Mesenteric fat pad (tissue), 1 donor: ENCODE measurements around the gene CUX1. TPM values are rescaled to one million over a fixed set of nuclear protein-coding genes. Genes with fewer than 3 reads are reported as not detected.
"Not testable (repeated sequence)": the region's sequence is repeated elsewhere in the genome, so short reads cannot be mapped to it uniquely, and the experiment has no call there.

Experiments used
- DNase-seq: peaks from one replicate; pipeline ENCODE4 v3.0.0-alpha.2; 2020; ENCODE audit warnings: low spot score
- total RNA-seq: library from RNA; stranded (reverse); fragmentation: NEBNext Ultra II Directional; extraction: Animal tissue kit (Norgen Biotek cat#: 25700); gene quantifications from one replicate; pipeline ENCODE4 v1.2.1, GENCODE V29; 2021
- donor health status: DM: yes; HTN: yes; CAD: no.

CUX1 gene
- total RNA-seq, 1 donor from 2014 or later = 115 TPM

DNA sequence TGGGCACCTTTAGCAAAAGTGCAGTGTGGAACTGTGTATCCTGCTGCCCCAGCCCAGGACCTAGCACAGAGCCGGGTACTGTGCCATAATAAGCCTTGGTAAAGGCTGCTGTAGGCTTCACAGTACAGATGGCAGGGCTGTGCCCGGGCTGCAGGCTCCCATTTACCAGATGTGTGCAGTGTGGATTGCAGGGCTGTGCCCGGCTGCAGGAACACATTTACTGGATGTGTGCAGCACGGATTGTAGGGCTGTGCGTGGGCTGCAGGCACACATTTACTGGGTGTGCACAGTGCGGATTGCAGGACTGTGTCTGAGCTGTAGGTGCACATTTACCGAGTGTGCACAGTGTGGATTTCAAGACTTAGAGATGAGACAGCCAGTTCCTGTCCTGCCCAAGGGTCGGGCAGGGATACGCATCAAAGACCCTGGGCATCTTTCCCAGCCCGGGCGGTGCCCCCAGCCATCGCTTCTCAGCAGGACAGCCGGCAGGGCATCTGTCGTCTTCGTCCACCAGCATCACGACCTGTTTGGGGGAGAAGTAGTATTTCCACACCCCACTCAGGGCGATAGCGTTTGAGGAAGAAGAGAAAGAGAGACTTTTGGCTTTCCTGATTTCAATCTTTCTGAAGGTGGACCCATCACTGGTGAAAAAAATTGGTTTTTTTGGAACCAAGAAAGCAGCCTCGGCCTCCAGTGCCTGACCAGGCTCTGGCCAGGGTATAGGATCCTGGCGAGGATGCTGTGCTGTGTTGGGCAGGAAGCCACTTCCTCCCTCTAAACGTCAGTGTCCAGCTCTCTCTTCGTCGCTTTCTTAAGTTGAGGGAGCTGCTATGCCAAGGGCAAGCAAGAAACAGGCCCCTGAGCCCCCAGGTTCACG, 180.8 kb downstream of the CUX1 start:
- DNase-seq = no peak

DNA sequence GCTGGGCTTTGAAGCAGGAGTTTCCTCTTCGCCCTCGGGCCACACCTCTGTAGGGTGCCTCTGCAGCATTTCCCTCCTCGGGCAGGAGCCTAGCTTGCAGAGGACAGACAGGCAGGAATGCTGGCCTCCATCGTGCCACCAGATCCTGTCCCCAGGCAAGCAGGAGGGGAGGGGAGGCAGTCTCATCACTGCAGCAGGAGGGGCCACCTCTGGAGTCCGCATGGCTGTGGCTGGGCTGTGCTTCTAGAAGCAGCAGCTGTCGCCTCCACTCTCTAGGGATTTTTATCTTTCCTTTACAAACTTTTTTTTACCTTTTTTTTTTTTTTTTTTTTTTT, 181.4 kb downstream of the CUX1 start:
- DNase-seq = no peak

DNA sequence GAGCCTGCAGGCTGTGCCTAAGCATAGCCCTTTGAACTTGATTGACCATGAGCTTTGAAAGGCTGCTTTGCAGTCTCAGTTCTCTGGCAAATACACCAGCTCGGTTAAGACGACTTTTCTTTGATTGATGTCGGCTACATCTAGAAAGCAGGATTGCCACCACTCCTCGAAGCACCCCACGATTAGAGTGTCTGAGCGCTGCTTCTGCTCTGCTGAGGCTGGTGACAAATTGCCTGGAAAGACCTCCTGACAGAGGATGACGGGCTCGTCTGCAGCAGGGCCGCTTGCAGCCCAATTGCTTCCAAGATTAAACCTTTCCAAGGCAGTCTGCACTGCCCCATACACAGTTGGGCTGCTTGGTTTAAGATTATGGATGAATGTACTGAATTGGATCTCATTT, 182.0 kb downstream of the CUX1 start:
- DNase-seq = no peak

DNA sequence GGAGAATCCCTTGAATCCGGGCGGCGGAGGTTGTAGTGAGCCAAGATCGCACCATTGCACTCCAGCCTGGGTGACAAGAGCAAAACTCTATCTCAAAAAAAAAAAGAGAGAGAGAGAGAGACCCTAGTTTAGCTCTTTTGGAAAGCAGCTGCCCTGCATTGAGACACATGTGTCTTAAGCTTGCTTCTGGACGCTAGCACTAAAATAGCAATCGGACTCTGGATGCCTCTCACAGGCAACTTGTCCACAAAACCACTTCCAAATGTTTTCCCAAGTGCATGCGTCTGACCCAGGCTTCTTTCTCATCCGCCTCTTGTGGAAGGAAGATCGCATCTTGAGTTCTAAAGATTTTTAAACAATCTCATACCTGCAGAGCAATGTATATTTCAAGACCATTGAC, 182.7 kb downstream of the CUX1 start:
- DNase-seq = no peak

DNA sequence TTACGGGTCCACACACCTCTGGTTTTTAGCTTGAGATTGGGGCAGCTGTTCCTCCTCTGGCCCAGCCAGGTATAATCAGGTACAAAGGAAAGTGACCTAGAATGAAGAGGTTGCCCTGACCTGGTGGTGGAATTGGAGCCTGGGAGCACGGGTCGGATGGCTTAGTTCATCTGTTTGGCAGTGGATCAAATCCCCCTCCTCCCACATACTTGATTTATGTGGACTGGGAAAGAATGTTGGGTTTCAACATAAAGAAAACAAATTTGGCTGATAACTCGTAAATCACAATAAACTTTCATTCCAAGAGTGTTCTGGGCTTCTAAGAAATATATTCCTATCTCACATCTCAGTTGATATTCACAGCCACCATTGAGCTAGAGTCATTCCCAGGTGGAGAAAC, 186.8 kb downstream of the CUX1 start:
- no peak for DNase-seq

DNA sequence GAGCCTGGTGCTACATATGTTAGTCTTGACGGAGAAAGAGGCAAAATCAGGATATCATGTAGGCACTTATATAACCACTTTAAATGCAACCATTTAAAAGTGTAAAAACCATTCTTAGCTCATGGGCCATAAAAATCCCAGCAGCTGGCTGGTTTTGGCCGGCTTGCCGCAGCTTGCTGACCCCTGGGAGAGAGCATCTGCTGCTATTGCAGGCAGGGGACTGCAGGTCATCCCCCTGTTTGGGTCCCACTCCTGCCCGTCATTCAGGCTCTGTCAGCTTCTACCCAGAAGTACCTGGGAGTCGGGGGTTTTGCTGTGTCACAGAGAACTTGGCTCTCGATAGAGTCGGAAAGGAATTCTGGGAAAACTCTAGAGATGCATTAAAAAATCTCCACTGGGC, 187.4 kb downstream of the CUX1 start:
- DNase-seq = no peak

DNA sequence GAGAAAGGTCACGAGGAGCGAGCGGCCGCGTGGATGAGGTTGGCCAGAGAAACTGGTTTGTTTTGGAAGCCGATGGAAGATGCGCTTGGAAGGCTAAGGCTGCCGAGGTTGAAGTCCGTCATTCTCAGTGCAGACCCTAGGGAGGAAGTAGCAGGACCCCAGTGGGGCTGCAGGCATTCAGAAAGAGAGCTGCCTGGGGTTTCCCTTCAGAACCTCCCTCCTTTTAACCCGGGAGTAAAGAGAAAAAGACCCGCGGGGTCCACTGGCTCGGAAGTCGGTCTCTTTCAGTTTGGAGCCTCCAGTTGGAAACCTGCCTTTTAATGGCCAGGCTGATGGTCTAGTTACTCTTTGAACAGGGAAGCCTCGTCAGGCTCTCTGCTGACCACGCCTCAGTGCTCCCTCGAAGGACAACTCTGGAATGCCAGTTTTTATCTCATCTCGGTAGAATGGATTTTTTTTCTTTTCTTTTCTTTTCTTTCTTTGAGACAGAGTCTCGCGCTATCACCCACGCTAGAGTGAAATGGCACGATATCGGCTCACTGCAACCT, 188.6 kb downstream of the CUX1 start:
- DNase-seq = no peak

DNA sequence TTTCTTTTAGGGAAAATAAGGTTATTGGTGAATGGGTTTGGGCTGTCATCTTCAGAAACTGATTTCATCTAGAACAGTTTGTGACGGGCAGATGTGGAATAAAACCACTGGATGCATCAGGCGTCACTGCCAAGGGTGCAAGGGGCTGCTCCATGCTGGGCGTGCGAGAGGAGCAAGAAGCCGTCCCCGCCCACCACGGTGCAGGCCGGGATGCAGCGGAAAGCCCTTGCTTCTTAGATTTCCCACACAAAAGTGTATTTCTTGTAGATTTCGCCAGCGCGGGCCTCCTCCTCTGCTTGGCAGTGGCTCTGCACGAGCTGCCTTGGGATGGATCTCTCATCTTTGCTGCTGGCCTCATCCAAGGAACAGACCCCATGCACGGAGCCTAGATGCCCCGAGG, 189.3 kb downstream of the CUX1 start:
- DNase-seq = no peak

DNA sequence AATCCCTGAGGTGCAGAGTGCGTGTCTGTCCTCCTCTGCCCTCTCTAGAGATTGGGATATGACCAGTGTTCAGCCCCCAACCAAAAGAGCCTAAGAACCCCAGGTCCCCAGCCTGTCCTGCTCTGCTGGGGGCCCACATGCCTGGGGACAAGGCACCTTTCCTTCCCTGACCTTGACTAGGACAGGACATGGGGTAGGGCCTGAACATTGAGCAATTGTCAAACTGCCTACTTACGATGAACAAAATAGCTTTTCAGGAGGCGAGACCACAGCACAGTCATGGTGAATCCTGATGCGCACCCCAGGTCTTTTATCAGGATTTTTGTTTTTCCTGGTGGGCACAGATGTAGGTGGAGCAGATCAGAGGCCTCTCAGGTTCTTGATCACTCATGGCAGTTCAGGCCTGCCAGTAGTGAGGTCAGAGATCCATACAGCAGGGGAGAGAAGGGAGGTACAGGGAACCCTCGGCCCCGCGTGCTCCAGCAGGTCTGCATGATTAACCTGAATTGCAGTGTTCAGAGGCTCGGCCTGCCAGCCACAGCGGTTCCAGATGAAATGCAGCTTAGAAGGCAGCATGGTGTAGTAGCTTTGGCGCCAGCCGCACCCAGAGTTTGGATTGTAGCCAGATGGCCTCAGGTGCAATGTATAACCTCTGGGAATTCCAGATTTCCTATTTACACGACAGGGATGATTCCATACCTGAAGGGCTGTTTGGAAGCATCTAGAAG, 191.3 kb downstream of the CUX1 start:
- DNase-seq = no peak

DNA sequence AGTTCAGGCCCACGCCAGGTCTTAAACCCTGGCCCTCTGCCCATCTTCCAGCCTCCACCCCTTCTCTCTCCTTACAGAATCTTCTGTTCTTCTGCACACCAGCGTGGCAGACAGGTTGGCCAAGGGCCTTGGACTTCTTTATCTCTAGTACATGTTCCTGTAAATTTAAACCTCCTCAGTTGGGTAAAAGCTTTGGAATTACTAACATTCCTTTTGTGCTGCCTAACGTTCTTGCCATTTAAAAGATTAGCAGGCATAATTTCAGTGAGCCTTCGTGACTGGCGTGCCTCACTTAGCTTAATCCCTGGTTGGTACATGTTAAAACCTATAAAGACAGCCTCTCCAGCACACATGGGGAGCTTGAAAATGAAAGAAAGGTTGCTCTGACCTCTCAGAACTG, 192.2 kb downstream of the CUX1 start:
- DNase-seq = no peak

DNA sequence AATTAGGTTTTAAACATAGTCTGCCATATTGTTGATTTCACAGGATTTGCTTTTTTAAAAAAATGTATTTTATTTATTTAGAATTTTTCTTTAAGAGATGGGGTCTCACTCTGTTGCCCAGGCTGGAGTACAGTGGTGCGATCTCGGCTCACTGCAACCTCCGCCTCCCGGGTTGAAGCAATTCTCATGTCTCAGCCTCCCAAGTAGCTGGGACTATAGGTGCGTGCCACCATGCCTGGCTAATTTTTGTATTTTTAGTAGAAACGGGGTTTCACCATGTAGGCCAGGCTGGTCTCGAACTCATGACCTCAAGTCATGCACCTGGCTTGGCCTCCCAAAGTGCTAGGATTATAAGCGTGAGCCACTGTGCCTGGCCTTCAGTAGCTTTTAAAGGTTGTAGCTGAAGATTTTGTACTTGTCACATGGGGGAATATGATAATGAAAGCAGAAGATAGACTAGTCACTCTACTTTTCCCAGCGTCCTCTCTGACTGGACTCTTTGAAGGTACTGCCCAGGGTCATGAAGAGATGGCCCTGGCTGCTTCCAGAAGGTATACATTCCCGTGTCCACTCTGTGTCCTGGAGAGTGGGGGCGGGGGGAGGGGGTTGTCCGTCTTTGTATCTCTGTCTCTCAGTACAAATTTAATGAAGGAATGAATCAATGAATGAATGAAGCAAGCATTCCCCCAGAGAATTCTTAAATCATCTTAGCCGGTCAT, 194.8 kb downstream of the CUX1 start:
- DNase-seq = not testable (repeated sequence)

DNA sequence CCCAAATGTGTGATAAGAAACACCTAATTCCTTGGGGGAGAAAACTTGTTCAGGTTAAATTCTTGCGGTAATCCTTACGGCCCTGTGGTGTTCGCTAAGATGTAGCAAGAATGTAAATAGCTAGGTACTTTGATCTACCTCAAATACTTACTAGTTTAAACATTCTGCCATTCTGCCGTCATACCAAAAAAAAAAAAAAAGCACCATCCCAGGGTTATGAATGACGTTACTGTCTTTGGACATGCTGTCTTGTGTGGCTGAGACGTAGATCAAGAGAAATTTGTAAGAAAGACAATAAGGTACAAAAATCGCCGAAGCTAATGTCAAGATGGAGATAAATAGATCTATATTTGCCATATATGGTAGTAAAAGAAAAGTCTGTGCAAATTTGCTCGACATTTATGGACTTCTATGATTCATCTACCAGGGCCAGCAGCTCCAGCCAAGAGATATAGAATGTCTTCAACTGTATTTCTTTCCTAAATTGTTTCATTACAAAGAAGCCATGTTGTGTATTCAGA, 195.6 kb downstream of the CUX1 start:
- DNase-seq = no peak

DNA sequence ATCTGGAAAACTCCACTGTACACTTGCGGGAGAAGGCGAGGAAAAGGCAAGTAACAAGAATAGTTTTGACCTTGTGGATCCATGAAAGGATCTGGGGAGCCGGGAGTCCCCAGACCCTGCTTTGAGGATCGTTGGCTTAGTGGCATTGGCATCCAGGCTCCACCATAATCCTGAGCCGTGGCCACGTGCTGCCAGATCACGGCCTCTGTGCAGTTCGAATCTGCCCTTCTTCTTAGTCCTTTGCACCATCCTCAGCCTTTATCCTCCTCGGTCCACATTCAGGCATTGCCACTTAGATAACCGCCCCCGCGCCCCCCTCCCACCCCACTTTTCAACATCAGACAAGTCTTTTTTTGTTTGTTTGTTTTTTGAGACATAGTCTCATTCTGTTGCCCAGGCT, 201.4 kb downstream of the CUX1 start:
- DNase-seq = no peak

DNA sequence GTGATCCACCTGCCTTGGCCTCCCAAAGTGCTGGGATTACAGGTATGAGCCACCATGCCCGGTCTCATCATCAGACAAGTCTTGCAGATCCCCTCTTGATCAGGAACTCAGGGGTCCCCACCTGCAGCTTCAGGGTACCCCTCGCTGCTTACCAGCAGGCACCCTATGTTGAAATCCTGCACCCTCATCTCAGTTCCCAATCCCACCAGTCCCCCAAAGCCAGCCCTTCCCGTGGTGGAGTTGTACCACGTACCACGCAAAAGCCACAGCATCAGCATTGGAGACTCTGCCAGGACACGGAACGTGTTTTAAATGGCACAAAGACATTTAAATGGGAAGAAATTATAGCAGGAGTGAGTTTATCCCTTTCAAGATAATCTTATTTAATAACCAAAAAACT, 202.0 kb downstream of the CUX1 start:
- DNase-seq = no peak

DNA sequence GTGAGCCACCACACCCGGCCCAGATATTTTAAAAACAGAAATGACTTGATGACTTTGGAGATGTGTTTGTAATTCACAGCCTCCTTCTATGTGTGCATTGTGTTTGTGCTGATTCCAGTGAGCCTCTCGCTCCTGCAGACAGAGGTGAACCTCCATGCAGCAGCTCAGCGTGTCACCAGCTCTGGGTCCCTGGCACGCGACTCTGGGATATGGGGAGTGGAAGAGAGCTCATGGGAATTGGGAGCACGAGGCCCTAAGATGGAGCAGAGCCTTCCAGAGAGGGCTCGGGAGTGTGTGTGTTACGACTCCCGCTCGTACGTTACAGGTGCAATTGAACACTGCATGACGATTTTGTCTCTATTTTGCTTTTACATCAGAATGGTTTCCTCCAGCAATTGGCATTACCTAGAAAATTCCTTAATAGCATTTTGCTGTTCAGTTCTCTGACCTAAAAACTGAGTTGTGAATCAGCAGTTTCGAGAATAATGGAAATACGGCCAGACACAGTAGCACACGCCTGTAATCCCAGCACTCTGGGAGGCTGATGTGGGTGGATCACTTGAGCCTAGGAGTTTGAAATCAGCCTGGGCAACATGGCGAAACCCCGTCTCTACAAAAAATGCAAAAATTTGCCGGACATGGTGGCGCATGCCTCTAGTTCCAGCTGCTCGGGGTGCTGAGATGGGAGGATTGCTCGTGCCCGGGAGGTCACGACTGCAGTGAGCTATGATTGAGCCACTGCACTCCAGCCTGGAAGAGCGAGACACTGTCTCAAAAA, 204.6 kb downstream of the CUX1 start:
- DNase-seq = no peak

DNA sequence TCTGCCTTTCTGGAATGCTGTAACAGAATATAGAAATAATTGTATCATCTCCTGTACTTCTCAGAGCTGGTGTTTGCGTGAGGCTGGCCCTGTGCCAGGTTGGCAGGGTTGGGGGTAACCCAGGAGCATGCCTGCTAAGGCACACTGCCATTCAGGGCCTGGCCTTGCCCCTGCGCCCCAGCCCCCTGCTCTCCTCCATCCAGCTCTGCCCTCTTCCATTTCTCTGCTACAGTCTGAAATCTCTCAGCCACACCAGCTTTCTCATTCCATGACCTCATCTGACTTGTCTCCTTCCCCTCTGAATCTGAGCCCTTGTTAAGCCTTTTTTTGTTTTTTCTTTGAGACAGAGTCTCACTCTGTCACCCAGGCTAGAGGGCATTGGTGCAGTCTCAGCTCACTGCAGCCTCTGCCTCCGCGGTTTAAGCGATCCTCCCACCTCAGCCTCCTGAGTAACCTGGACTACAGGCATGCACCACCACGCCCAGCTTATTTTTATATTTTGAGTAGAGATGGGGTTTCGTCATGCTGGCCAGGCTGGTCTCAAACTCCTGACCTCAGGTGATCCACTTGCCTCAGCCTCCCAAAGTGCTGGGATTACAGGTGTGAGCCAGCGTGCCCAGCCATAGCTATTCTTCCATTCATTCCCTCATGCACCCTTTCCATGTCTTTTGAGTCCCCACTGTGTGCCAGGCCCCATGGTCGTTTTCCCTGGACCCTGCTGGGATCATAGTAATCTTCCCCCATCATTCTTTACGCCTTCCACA, 206.8 kb downstream of the CUX1 start:
- no peak for DNase-seq

DNA sequence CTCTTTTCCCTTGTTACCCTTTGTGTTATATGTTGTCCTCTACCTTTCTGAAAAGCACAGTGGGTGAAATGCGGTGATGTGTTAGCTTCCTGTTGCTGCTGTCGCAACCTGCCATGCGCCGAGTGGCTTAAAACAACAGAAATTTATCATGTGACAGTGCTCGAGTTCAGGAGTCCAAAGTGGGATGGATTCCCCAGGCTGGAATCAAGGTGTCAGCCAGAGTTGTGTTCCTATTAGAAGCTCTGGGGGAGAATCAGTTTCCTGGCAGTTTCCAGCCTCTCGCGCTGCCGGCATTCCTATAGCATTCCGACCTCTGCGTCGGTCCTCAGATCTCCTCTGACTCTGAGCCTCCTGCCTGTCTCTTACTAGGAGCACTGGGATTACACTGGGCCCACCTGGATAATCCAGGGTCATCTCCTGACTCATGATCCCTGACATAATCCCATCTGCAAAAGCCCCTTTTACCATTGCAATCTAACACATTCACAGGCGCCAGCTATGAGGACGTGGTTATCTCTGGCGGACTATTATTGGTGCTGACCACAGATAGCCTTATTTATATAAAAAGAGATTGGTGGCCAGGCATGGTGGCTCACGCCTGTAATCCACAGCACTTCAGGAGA, 207.5 kb downstream of the CUX1 start:
- no peak for DNase-seq

DNA sequence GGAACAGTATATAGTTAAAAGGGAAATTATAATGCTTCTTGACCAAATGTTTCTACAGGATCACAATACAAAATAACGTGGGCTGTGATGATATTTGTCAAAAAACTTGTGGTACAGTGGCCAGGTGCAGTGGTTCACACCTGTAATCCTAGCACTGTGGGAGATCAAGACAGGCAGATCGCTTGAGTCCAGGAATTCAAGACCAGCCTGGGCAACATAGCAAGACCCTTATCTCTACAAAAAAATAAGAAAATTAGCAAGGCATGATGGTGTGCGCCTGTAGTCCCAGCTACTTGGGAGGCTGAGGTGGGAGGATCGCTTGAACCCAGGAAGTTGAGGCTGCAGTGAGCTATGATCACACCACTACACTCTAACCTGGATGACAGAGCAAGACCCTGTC, 208.4 kb downstream of the CUX1 start:
- not testable (repeated sequence) for DNase-seq

DNA sequence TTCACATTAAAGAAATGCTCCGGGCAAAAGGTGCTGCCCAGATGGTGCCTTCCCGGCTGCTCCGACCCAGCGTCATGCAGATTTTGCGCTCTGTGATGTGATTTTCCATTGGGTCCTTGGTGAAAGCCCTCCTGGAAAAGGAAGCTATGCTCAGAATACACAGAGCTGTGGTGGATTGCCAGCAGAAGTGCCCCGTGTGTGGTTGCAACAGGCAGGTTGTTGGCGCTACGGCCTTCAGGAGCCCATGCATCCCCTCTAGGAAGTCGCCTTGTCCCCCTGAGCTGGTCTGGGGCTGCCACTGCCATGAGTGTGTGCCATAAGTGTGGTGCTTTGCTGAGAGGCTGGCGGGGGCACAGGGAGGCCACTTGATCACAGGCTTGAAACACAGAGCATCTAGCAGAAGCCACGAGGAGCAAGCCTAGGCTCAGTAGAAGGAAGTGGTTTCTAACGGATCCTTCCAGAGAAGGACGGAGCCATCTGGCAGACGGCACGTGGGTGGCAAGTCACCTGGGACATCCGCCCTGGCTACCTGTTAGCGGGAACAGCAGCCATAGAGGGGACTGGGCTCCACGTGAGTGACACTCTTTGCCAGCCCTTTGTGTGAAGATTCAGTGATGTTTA, 210.9 kb downstream of the CUX1 start:
- no peak for DNase-seq
